Femur (tissue), 1 donor: ENCODE results near the gene B3GAT2.
"Not testable (repeated sequence)": the region's sequence is repeated elsewhere in the genome, so short reads cannot be mapped to it uniquely, and the experiment has no call there.

Experiments
- DNase-seq: peaks from one replicate; pipeline ENCODE4 v3.0.0-alpha.2; 2017

Gene B3GAT2

GRCh38 chr6:70956451-70957283 lies at the start of gene B3GAT2:
TSS of gene B3GAT2 (minus strand) at chr6:70957060. CDS start at chr6:70956429, 631 bp downstream.
- peak; percentile 69 for DNase-seq

GRCh38 chr6:70998148-70998547 lies 41.3 kb upstream of the B3GAT2 start:
- DNase-seq, result no peak

GRCh38 chr6:70997379-70997778 lies 40.5 kb upstream of the B3GAT2 start:
- DNase-seq, result no peak

GRCh38 chr6:70996106-70996505 lies 39.2 kb upstream of the B3GAT2 start:
- DNase-seq, result no peak

- DNase-seq, result no peak
Observed at GRCh38 chr6:70995411-70995810, 38.6 kb upstream of the B3GAT2 start.

- DNase-seq, result no peak
Observed at GRCh38 chr6:70991253-70991652, 34.4 kb upstream of the B3GAT2 start.

- no peak for DNase-seq
Observed at GRCh38 chr6:70985156-70985555, 28.3 kb upstream of the B3GAT2 start.

GRCh38 chr6:70982747-70983146 lies 25.9 kb upstream of the B3GAT2 start:
- no peak for DNase-seq

- peak; percentile 50 for DNase-seq
Observed at GRCh38 chr6:70980727-70981126, 23.9 kb upstream of the B3GAT2 start.

GRCh38 chr6:70973604-70974003 lies 16.7 kb upstream of the B3GAT2 start:
- DNase-seq, result no peak

- no peak for DNase-seq
Observed at GRCh38 chr6:70967049-70967448, 10.2 kb upstream of the B3GAT2 start.

- no peak for DNase-seq
Observed at GRCh38 chr6:70957284-70957617, 391 bp upstream of the B3GAT2 start.

GRCh38 chr6:70956191-70956450 lies 739 bp downstream of the B3GAT2 start:
- no peak for DNase-seq

- DNase-seq, result peak; percentile 89
Observed at GRCh38 chr6:70955441-70956190, 1.2 kb downstream of the B3GAT2 start.

- no peak for DNase-seq
Observed at GRCh38 chr6:70954750-70955149, 2.1 kb downstream of the B3GAT2 start.

GRCh38 chr6:70954176-70954575 lies 2.7 kb downstream of the B3GAT2 start:
- no peak for DNase-seq

GRCh38 chr6:70952608-70953165 lies 4.2 kb downstream of the B3GAT2 start:
- no peak for DNase-seq

- not testable (repeated sequence) for DNase-seq
Observed at GRCh38 chr6:70944321-70944720, 12.5 kb downstream of the B3GAT2 start.

- no peak for DNase-seq
Observed at GRCh38 chr6:70933853-70934252, 23.0 kb downstream of the B3GAT2 start.

GRCh38 chr6:70905742-70906141 lies 51.1 kb downstream of the B3GAT2 start:
- DNase-seq, result no peak

- DNase-seq, result no peak
Observed at GRCh38 chr6:70903665-70904452, 53.0 kb downstream of the B3GAT2 start.

GRCh38 chr6:70901324-70901723 lies 55.5 kb downstream of the B3GAT2 start:
- DNase-seq, result no peak

- no peak for DNase-seq
Observed at GRCh38 chr6:70900047-70900446, 56.8 kb downstream of the B3GAT2 start.
